HepG2 (cell line): Measurements from ENCODE around the gene EIF5B. TPM values are rescaled to one million over a fixed set of nuclear protein-coding genes. Genes with fewer than 3 reads are reported as not detected.

Source experiments
- ATAC-seq: fragments of 200-7000 bp; cut with Tn5 transposase; 3 replicates; pipeline ENCODE4 v1.9.1; 2020; ENCODE audit warnings: mild to moderate bottlenecking, moderate library complexity
- BruUV-seq: library from RNA; stranded (reverse); fragments of 400-500 nt; replicated peaks from 2 replicates; lab custom pipeline; 2021; lab: Mats Ljungman, UMichigan
- CTCF ChIA-PET: fragments of 300-600 bp; formaldehyde crosslinking; extraction: SDS; loops from one replicate; lab custom pipeline; 2021; ENCODE audit warnings: low total read pairs, inconsistent platforms, low intra/inter-chr PET ratio; lab: Yijun Ruan, JAX
- POLR2A ChIA-PET: fragments of 350-600 bp; sonication (Branson Sonifier 250); formaldehyde crosslinking; loops from one replicate; lab custom pipeline; 2020; ENCODE audit warnings: antibody characterized with exemption, inconsistent platforms; lab: Yijun Ruan, JAX
- DNase-seq: peaks from one replicate; pipeline ENCODE4 v3.0.0-alpha.2; 2015; ENCODE audit warnings: low spot score
- FAIRE-seq: peaks from 3 replicates; lab custom pipeline; 2011; peaks lifted over from hg19 to GRCh38; lab: Jason Lieb, UNC
- H2AFZ ChIP-seq: one replicate; pipeline ENCODE4 v1.6.1; 2011; ENCODE audit warnings: low read length, inconsistent platforms
- H3K27ac ChIP-seq: fragments of 300-600 bp; 3 replicates; pipeline ENCODE4 v1.8.0; 2011; ENCODE audit warnings: mixed run types, mild to moderate bottlenecking, mixed read lengths, low read length, inconsistent platforms; ENCODE audit not compliant: insufficient read depth; ENCODE audit errors: extremely low read length
- H3K27me3 ChIP-seq, 2 experiments: fragments of 200-600 bp in 1 of 2; 2 replicates in 1 of 2; 3 replicates in 1 of 2; pipeline versions ENCODE4 v1.6.0 to v1.8.0; 2011; ENCODE audit warnings: low read length in 2 of 2, mild to moderate bottlenecking in 2 of 2, moderate library complexity in 2 of 2, inconsistent platforms in 1 of 2; ENCODE audit not compliant: insufficient read depth in 2 of 2, control insufficient read depth in 1 of 2
- H3K36me3 ChIP-seq, 2 experiments: fragments of 200-600 bp in 1 of 2; replicated peaks in 1 of 2; 2 replicates in 1 of 2; 3 replicates in 1 of 2; pipeline versions ENCODE4 v1.5.1 to v1.8.0; 2011; ENCODE audit warnings: low read length in 2 of 2, inconsistent platforms in 1 of 2; ENCODE audit not compliant: insufficient read depth in 2 of 2, control insufficient read depth in 1 of 2
- H3K4me1 ChIP-seq: 2 replicates; pipeline ENCODE4 v1.5.1; 2012; ENCODE audit warnings: low read length, inconsistent platforms; ENCODE audit not compliant: insufficient read depth
- H3K4me2 ChIP-seq: 2 replicates; pipeline ENCODE4 v1.6.0; 2011; ENCODE audit warnings: low read depth, low read length, inconsistent platforms
- H3K4me3 ChIP-seq, 3 experiments: fragments of 200-600 bp in 1 of 3; sonication (generic), shearing (Covaris generic) in 1 of 3; replicated peaks in 1 of 3; 2 replicates each; pipeline ENCODE4 v1.5.1; 2011 to 2016; ENCODE audit warnings: low read length in 3 of 3, inconsistent platforms in 2 of 3, low read depth in 2 of 3, mild to moderate bottlenecking in 2 of 3, control low read depth in 1 of 3, mixed read lengths in 1 of 3; ENCODE audit not compliant: insufficient read depth in 1 of 3
- H3K79me2 ChIP-seq: one replicate; pipeline ENCODE4 v1.6.1; 2011; ENCODE audit warnings: low read length, inconsistent platforms; ENCODE audit not compliant: insufficient read depth
- H3K9ac ChIP-seq: 2 replicates; pipeline ENCODE4 v1.6.0; 2011; ENCODE audit warnings: mild to moderate bottlenecking, low read depth, low read length, inconsistent platforms; ENCODE audit not compliant: insufficient read depth
- H3K9me3 ChIP-seq: 2 replicates; pipeline ENCODE4 v1.5.1; 2012; ENCODE audit warnings: mild to moderate bottlenecking, low read length
- H4K20me1 ChIP-seq: 2 replicates; pipeline ENCODE4 v1.6.0; 2011; ENCODE audit warnings: inconsistent platforms, mild to moderate bottlenecking, low read length, moderate library complexity; ENCODE audit not compliant: insufficient read depth
- AKAP8 ChIP-seq: sonication (generic); formaldehyde crosslinking; IDR thresholded peaks from 2 replicates; pipeline ENCODE4 v1.5.1; 2020; ENCODE audit warnings: mild to moderate bottlenecking, missing genetic modification reagents
- CAMTA2 ChIP-seq: sonication (generic); formaldehyde crosslinking; IDR thresholded peaks from 2 replicates; pipeline ENCODE4 v1.4.0; 2020; ENCODE audit warnings: mild to moderate bottlenecking, missing genetic modification reagents, borderline replicate concordance
- CC2D1A ChIP-seq: sonication (generic); formaldehyde crosslinking; IDR thresholded peaks from 2 replicates; pipeline ENCODE4 v1.8.1; 2023; ENCODE audit warnings: mild to moderate bottlenecking, missing genetic modification reagents
- FOXP1 ChIP-seq, 2 experiments: fragments of 450-650 bp in 1 of 2; IDR thresholded peaks; 2 replicates each; pipeline ENCODE4 v1.6.1; 2017 to 2018; ENCODE audit warnings: antibody characterized with exemption in 1 of 2
- GPN1 ChIP-seq: sonication (generic); formaldehyde crosslinking; IDR thresholded peaks from 2 replicates; pipeline ENCODE4 v1.5.1; 2020; ENCODE audit warnings: missing genetic modification reagents, borderline replicate concordance
- HCFC1 ChIP-seq: fragments of 150-350 bp; IDR thresholded peaks from 2 replicates; pipeline ENCODE4 v1.6.1; 2014; ENCODE audit warnings: low read depth, low read length
- NCOA2 ChIP-seq: sonication (generic); formaldehyde crosslinking; IDR thresholded peaks from 2 replicates; pipeline ENCODE4 v1.8.0; 2022; ENCODE audit warnings: inconsistent platforms
- PBX3 ChIP-seq: sonication (generic); formaldehyde crosslinking; IDR thresholded peaks from 2 replicates; pipeline ENCODE4 v1.8.1; 2023; ENCODE audit warnings: missing genetic modification reagents, inconsistent platforms, borderline replicate concordance
- TARDBP ChIP-seq: sonication (generic); formaldehyde crosslinking; IDR thresholded peaks from 2 replicates; pipeline ENCODE4 v1.8.0; 2022; ENCODE audit warnings: mild to moderate bottlenecking, missing genetic modification reagents
- TBL1XR1 ChIP-seq: fragments of 150-350 bp; IDR thresholded peaks from 2 replicates; pipeline ENCODE4 v1.6.1; 2014; ENCODE audit warnings: borderline replicate concordance, low read length; ENCODE audit not compliant: partially characterized antibody
- TMF1 ChIP-seq: sonication (generic); formaldehyde crosslinking; IDR thresholded peaks from 2 replicates; pipeline ENCODE4 v1.8.1; 2022; ENCODE audit warnings: low read depth, missing genetic modification reagents
- ZMYM4 ChIP-seq: sonication (generic); formaldehyde crosslinking; IDR thresholded peaks from 2 replicates; pipeline ENCODE4 v1.8.1; 2023; ENCODE audit warnings: mild to moderate bottlenecking, missing genetic modification reagents
- ZNF205 ChIP-seq: IDR thresholded peaks from 2 replicates; pipeline ENCODE4 v1.6.1; 2018; ENCODE audit warnings: missing biosample characterization, missing genetic modification reagents
- ZNF543 ChIP-seq: sonication (generic); formaldehyde crosslinking; IDR thresholded peaks from 2 replicates; pipeline ENCODE4 v1.4.0; 2020; ENCODE audit warnings: mild to moderate bottlenecking, missing genetic modification reagents
- WGBS: methylation state at CpG from one replicate; pipeline ENCODE4 v1.1.6; 2017; ENCODE audit warnings: low lambda C conversion rate; 5-methylcytosine and 5-hydroxymethylcytosine counted together
- in situ Hi-C: cut with HindIII; loops from 2 replicates; pipeline ENCODE4 v1.10.0; 2017; ENCODE audit warnings: low pct_unique_long_range_greater_than_20kb; ENCODE audit not compliant: extremely low pct_ligation_motif_present
- intact Hi-C: fragments of 100-400 bp; cut with micrococcal nuclease; formaldehyde crosslinking; loops from one replicate; pipeline ENCODE4 v1.10.0; 2022; ENCODE audit not compliant: unreplicated experiment
- polyA plus RNA-seq, 8 experiments: library from polyadenylated mRNA; depleted of rRNA in 3 of 8; stranded (reverse) in 7 of 8; unstranded in 1 of 8; fragments of >200 nt; fragmentation: Illumina TruSeq in 4 of 8; extraction: Trizol in 4 of 8; gene quantifications; 2 replicates each; pipeline versions ENCODE4 v1.2.1 to v1.2.3, GENCODE V29; 2011 to 2016; ENCODE audit warnings: low read depth in 4 of 8, missing spikeins in 1 of 8, mixed read lengths in 1 of 8; ENCODE audit not compliant: insufficient read depth in 1 of 8
- total RNA-seq, 5 experiments: library from RNA; depleted of rRNA; stranded (reverse); fragments of >200 nt; fragmentation: Illumina TruSeq; extraction: Trizol; gene quantifications; 2 replicates each; pipeline ENCODE4 v1.2.3, GENCODE V29; 2016; ENCODE audit warnings: low read depth in 1 of 5
- TF ChIP-seq, protein P1 (sequence below): sonication (generic); formaldehyde crosslinking; IDR thresholded peaks from 2 replicates; pipeline ENCODE4 v1.5.0; 2020; ENCODE audit warnings: missing genetic modification reagents
- TF ChIP-seq, protein P2 (sequence below): sonication (generic); formaldehyde crosslinking; IDR thresholded peaks from 2 replicates; pipeline ENCODE4 v1.5.0; 2020; ENCODE audit warnings: missing genetic modification reagents
- TF ChIP-seq, protein P3 (sequence below): sonication (generic); formaldehyde crosslinking; conservative IDR thresholded peaks from 2 replicates; pipeline ENCODE4 v1.4.0; 2020; ENCODE audit warnings: missing genetic modification reagents

Gene EIF5B
- total and polyA plus RNA-seq, 2 of the 13 experiments (the other 11 are each of a cell fraction or from before 2014, with no cell fraction given), result 8.8 to 32.1 TPM

DNA sequence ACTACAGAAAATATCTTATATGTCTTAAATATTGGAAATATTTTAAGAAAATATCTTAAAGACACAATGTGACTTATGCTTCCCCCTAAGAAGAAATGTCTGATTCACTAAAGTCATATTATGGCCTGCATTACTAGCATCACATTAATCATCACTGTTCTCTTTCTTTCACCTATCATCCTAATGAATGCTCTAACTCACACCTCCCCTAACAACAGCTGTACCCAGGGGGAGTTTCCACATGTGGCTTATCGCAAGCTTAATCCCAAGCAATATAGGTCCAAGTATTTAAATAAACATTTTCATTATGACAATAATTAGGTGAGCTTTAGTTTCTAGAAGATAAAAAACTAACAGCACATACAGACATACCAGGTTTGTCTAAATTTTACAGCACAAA lies 113.0 kb downstream of the EIF5B start:
- Histone ChIP-seq H2AFZ (no peak overlapping the region), H3K4me3 (no peak overlapping the region), H3K4me2 (no peak overlapping the region), H3K36me3 (peaks cover 17 to 63% of the 10 kb centered on the region in 2 experiments), H3K27ac (no peak overlapping the region), H3K79me2 (peaks cover 33% of the 10 kb centered on the region), H4K20me1 (no peaks in the 10 kb centered on the region), H3K4me1 (no peaks in the 10 kb centered on the region), H3K9me3 (no peaks in the 10 kb centered on the region), H3K9ac (no peak overlapping the region), H3K27me3 (no peaks in the 10 kb centered on the region; a peak in 1 of 5 replicates)
- no peak for FAIRE-seq
- WGBS, result 96% methylated on average over 1 of the region's 1 CpG
- no peak for DNase-seq
- no peak for ATAC-seq
- in situ Hi-C loops (no loop called here), intact Hi-C loops (no loop called here)
- ChIA-PET CTCF (no interaction called here), POLR2A (no interaction called here)
- BruUV-seq, result no TSS peak
- TF ChIP-seq, protein P1, sequence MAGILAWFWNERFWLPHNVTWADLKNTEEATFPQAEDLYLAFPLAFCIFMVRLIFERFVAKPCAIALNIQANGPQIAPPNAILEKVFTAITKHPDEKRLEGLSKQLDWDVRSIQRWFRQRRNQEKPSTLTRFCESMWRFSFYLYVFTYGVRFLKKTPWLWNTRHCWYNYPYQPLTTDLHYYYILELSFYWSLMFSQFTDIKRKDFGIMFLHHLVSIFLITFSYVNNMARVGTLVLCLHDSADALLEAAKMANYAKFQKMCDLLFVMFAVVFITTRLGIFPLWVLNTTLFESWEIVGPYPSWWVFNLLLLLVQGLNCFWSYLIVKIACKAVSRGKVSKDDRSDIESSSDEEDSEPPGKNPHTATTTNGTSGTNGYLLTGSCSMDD (CRISPR knock-in tag), result no peak
- TF ChIP-seq TBL1XR1 (no peak), TMF1 (no peak), TARDBP (CRISPR knock-in tag) (no peak), PBX3 (CRISPR knock-in tag) (no peak), AKAP8 (CRISPR knock-in tag) (no peak), ZNF543 (CRISPR knock-in tag) (no peak), ZNF205 (CRISPR knock-in tag) (no peak), NCOA2 (CRISPR knock-in tag) (no peak), CAMTA2 (CRISPR knock-in tag) (no peak), GPN1 (CRISPR knock-in tag) (no peak), ZMYM4 (CRISPR knock-in tag) (no peak), CC2D1A (CRISPR knock-in tag) (no peak), HCFC1 (no peak), FOXP1 (IDR thresholded peaks at IDR 0.05) (no peak), FOXP1 (CRISPR knock-in tag; IDR thresholded peaks at IDR 0.05) (no peak)
- TF ChIP-seq, protein P2, sequence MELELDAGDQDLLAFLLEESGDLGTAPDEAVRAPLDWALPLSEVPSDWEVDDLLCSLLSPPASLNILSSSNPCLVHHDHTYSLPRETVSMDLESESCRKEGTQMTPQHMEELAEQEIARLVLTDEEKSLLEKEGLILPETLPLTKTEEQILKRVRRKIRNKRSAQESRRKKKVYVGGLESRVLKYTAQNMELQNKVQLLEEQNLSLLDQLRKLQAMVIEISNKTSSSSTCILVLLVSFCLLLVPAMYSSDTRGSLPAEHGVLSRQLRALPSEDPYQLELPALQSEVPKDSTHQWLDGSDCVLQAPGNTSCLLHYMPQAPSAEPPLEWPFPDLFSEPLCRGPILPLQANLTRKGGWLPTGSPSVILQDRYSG (CRISPR knock-in tag), result no peak
- TF ChIP-seq, protein P3, sequence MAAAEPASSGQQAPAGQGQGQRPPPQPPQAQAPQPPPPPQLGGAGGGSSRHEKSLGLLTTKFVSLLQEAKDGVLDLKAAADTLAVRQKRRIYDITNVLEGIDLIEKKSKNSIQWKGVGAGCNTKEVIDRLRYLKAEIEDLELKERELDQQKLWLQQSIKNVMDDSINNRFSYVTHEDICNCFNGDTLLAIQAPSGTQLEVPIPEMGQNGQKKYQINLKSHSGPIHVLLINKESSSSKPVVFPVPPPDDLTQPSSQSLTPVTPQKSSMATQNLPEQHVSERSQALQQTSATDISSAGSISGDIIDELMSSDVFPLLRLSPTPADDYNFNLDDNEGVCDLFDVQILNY (CRISPR knock-in tag), result no peak
